ENCODE data around the gene ZNF594. TPM values are rescaled to one million over a fixed set of nuclear protein-coding genes. Genes with fewer than 3 reads are reported as not detected.
"Not testable (repeated sequence)": the region's sequence is repeated elsewhere in the genome, so short reads cannot be mapped to it uniquely, and the experiment has no call there.

Gene ZNF594
- total and polyA plus RNA-seq, 10 of the 15 experiments (the other 5 are each of a cell fraction or from before 2014, with no cell fraction given) = 0.98 to 14.3 (median 11.1) TPM

- ChIA-PET RAD21 (ENCODE audit: unreplicated experiment) (interaction anchor here (1.0 kb wide), 1 partner anchor 9 kb away, joined by 3 read pairs; no protein-coding TSS in a partner anchor), POLR2A (interaction anchor here (1.6 kb wide), 1 partner anchor 9 kb away, joined by 5 read pairs; no protein-coding TSS in a partner anchor), SMC1A (ENCODE audit: uncharacterized antibody, unreplicated experiment) (interaction anchor here (1.7 kb wide), 1 partner anchor 18 kb away, joined by 7 read pairs; no protein-coding TSS in a partner anchor), CTCF (no interaction called here)
- 87% methylated on average over 6 of the region's 6 CpGs for WGBS (ENCODE audit: insufficient coverage, insufficient replicate concordance, low lambda C conversion rate, missing lambda C conversion rate)
- Histone ChIP-seq H4K20me1 (ENCODE audit: control insufficient read depth, insufficient read depth) (no peaks in the 10 kb centered on the region), H3K9me3 (replicated peaks; ENCODE audit: control insufficient read depth, insufficient read depth, low read length) (no peaks in the 10 kb centered on the region), H3K4me1 (ENCODE audit: control insufficient read depth, insufficient read depth, low read length) (peaks cover 35% of the 10 kb centered on the region), H3K27ac (ENCODE audit: control insufficient read depth, insufficient read depth) (no peak overlapping the region), H3K9ac (ENCODE audit: control insufficient read depth, insufficient read depth, low read length) (no peak overlapping the region), H3K4me2 (ENCODE audit: control insufficient read depth, insufficient read depth) (no peak overlapping the region), H3K36me3 (ENCODE audit: control insufficient read depth in 2 of 2, insufficient read depth in 2 of 2, low read length in 1 of 2) (peaks cover 0 to 36% of the 10 kb centered on the region in 2 experiments; a peak in 2 of 4 replicates), H3K27me3 (replicated peaks in 1 of 2; ENCODE audit: control insufficient read depth in 2 of 2, insufficient read depth in 2 of 2, low read length in 1 of 2) (no peaks in the 10 kb centered on the region), H2AFZ (ENCODE audit: control insufficient read depth, low read depth, low read length) (no peak overlapping the region), H3K79me2 (ENCODE audit: control insufficient read depth, insufficient read depth, low read length) (peaks cover 8% of the 10 kb centered on the region), H3K4me3 (no peak overlapping the region)
- no peak for TF ChIP-seq CTCF (IDR thresholded peaks at IDR 0.05 in 2 of 3, conservative IDR thresholded peaks at IDR 0.05 in 1 of 3; ENCODE audit: control insufficient read depth in 2 of 3, extremely low read depth in 1 of 3, insufficient read depth in 1 of 3, low read depth in 3 of 3, low read length in 3 of 3)
- TF ChIP-seq NR2C1 (IDR thresholded peaks at IDR 0.05) = no peak
- TF ChIP-seq MYC (IDR thresholded peaks at IDR 0.05; ENCODE audit: insufficient read depth, insufficient read length, insufficient replicate concordance, low read length, severe bottlenecking) = no peak
- DNase-seq (ENCODE audit: low read depth, low spot score) (no peak), FAIRE-seq (no peak), ATAC-seq (no peak)
- BruUV-seq (replicated peaks) = TSS peak; percentile 22
- in situ Hi-C loops (cut with MboI) (loop anchor here (25.0 kb wide), 1 partner anchor 1507 kb away; the partner anchor contains the start of gene HASPIN), intact Hi-C loops (cut with micrococcal nuclease; ENCODE audit: unreplicated experiment) (no loop called here)
Observed at GRCh38 chr17:5219536-5219935, 27.9 kb upstream of the ZNF594 start.

- ATAC-seq; intact Hi-C loops (cut with micrococcal nuclease; ENCODE audit: unreplicated experiment); BruUV-seq (replicated peaks); H3K4me3 ChIP-seq; POLR2A ChIA-PET; H3K27ac ChIP-seq (ENCODE audit: control insufficient read depth, insufficient read depth); H3K9ac ChIP-seq (ENCODE audit: control insufficient read depth, insufficient read depth, low read length); H3K9me3 ChIP-seq (replicated peaks; ENCODE audit: control insufficient read depth, insufficient read depth, low read length); H3K4me2 ChIP-seq (ENCODE audit: control insufficient read depth, insufficient read depth); H3K79me2 ChIP-seq (ENCODE audit: control insufficient read depth, insufficient read depth, low read length); H2AFZ ChIP-seq (ENCODE audit: control insufficient read depth, low read depth, low read length); H4K20me1 ChIP-seq (ENCODE audit: control insufficient read depth, insufficient read depth); FAIRE-seq; H3K27me3 ChIP-seq (replicated peaks in 1 of 2; ENCODE audit: control insufficient read depth in 2 of 2, insufficient read depth in 2 of 2, low read length in 1 of 2); RAD21 ChIA-PET (ENCODE audit: unreplicated experiment); DNase-seq (ENCODE audit: low read depth, low spot score): not testable (repeated sequence)
- ChIA-PET CTCF (interaction anchor here (1.2 to 1.8 kb wide), 3 partner anchors 11 to 26 kb away, joined by 3 read pairs; partner anchors contain the start of gene ZNF594), SMC1A (ENCODE audit: uncharacterized antibody, unreplicated experiment) (interaction anchor here (1.6 kb wide), 1 partner anchor 17 kb away, joined by 5 read pairs; no protein-coding TSS in a partner anchor)
- Histone ChIP-seq H3K4me1 (ENCODE audit: control insufficient read depth, insufficient read depth, low read length) (peaks cover 33% of the 10 kb centered on the region), H3K36me3 (ENCODE audit: control insufficient read depth in 2 of 2, insufficient read depth in 2 of 2, low read length in 1 of 2) (peaks cover 8 to 39% of the 10 kb centered on the region in 2 experiments)
- 97% methylated on average over 3 of the region's 5 CpGs for WGBS (ENCODE audit: insufficient coverage, insufficient replicate concordance, low lambda C conversion rate, missing lambda C conversion rate)
- in situ Hi-C loops (cut with MboI) = loop anchor here (25.0 kb wide), 1 partner anchor 1505 kb away; the partner anchor contains the start of gene HASPIN
Observed at GRCh38 chr17:5217562-5217961, 25.9 kb upstream of the ZNF594 start.

All from GM12878 (cell line).